ENCODE results near the gene SLC46A1.

Gene SLC46A1

GRCh38 chr17:28348979-28349378 is 57.0 kb downstream of the SLC46A1 start:
- no peaks in the 10 kb centered on the region for H4K20me1 ChIP-seq (ENCODE audit: insufficient read depth, low read length)
- H3F3A ChIP-seq (ENCODE audit: insufficient read depth, low read length) = peaks cover 9% of the 10 kb centered on the region
- H3K9ac ChIP-seq (ENCODE audit: low read length) = no peak overlapping the region
- H3K4me3 ChIP-seq (ENCODE audit: low read length) = no peak overlapping the region
- H3K79me2 ChIP-seq (ENCODE audit: low read length) = no peaks in the 10 kb centered on the region
- no peak for DNase-seq
- no peak for TF ChIP-seq EZH2 (optimal IDR thresholded peaks at IDR 0.05; ENCODE audit: low read depth, low read length)
- TF ChIP-seq, protein P1, sequence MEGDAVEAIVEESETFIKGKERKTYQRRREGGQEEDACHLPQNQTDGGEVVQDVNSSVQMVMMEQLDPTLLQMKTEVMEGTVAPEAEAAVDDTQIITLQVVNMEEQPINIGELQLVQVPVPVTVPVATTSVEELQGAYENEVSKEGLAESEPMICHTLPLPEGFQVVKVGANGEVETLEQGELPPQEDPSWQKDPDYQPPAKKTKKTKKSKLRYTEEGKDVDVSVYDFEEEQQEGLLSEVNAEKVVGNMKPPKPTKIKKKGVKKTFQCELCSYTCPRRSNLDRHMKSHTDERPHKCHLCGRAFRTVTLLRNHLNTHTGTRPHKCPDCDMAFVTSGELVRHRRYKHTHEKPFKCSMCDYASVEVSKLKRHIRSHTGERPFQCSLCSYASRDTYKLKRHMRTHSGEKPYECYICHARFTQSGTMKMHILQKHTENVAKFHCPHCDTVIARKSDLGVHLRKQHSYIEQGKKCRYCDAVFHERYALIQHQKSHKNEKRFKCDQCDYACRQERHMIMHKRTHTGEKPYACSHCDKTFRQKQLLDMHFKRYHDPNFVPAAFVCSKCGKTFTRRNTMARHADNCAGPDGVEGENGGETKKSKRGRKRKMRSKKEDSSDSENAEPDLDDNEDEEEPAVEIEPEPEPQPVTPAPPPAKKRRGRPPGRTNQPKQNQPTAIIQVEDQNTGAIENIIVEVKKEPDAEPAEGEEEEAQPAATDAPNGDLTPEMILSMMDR (IDR thresholded peaks at IDR 0.05; ENCODE audit: low read length) = no peak
- no peak for TF ChIP-seq EZH2phosphoT487 (IDR thresholded peaks at IDR 0.05; ENCODE audit: low read length)
- no peaks in the 10 kb centered on the region for H3K9me2 ChIP-seq (replicated peaks; ENCODE audit: insufficient read depth, low read length)
- H3K4me1 ChIP-seq (ENCODE audit: low read length) = peaks cover 14% of the 10 kb centered on the region
- H3K27ac ChIP-seq (ENCODE audit: low read length) = no peak overlapping the region
- H3K36me3 ChIP-seq (replicated peaks; ENCODE audit: insufficient read depth, low read length) = peaks cover 17% of the 10 kb centered on the region
- H3K27me3 ChIP-seq (replicated peaks; ENCODE audit: insufficient read depth, low read length) = no peaks in the 10 kb centered on the region
- no peak overlapping the region for H2AFZ ChIP-seq (ENCODE audit: low read length)
- no peaks in the 10 kb centered on the region for H3K9me3 ChIP-seq (replicated peaks; ENCODE audit: insufficient read depth, low read length)
- H3K4me2 ChIP-seq (ENCODE audit: low read depth, low read length) = no peak overlapping the region

GRCh38 chr17:28347261-28347891 is 58.6 kb downstream of the SLC46A1 start:
- no peaks in the 10 kb centered on the region for H3K27me3 ChIP-seq (replicated peaks; ENCODE audit: insufficient read depth, low read length)
- peaks cover 22% of the 10 kb centered on the region for H3F3A ChIP-seq (ENCODE audit: insufficient read depth, low read length)
- H3K4me2 ChIP-seq (ENCODE audit: low read depth, low read length) = no peak overlapping the region
- no peak overlapping the region for H3K9ac ChIP-seq (ENCODE audit: low read length)
- TF ChIP-seq EZH2 (optimal IDR thresholded peaks at IDR 0.05; ENCODE audit: low read depth, low read length) = no peak
- TF ChIP-seq EZH2phosphoT487 (IDR thresholded peaks at IDR 0.05; ENCODE audit: low read length) = no peak
- H3K79me2 ChIP-seq (ENCODE audit: low read length) = no peaks in the 10 kb centered on the region
- H3K36me3 ChIP-seq (replicated peaks; ENCODE audit: insufficient read depth, low read length) = peaks cover 17% of the 10 kb centered on the region
- no peaks in the 10 kb centered on the region for H3K9me3 ChIP-seq (replicated peaks; ENCODE audit: insufficient read depth, low read length)
- H3K9me2 ChIP-seq (replicated peaks; ENCODE audit: insufficient read depth, low read length) = no peaks in the 10 kb centered on the region
- H3K4me3 ChIP-seq (ENCODE audit: low read length) = no peak overlapping the region
- no peak overlapping the region for H3K27ac ChIP-seq (ENCODE audit: low read length)
- no peak for DNase-seq
- peaks cover 26% of the 10 kb centered on the region for H3K4me1 ChIP-seq (ENCODE audit: low read length)
- no peaks in the 10 kb centered on the region for H4K20me1 ChIP-seq (ENCODE audit: insufficient read depth, low read length)
- no peak overlapping the region for H2AFZ ChIP-seq (ENCODE audit: low read length)

DNA sequence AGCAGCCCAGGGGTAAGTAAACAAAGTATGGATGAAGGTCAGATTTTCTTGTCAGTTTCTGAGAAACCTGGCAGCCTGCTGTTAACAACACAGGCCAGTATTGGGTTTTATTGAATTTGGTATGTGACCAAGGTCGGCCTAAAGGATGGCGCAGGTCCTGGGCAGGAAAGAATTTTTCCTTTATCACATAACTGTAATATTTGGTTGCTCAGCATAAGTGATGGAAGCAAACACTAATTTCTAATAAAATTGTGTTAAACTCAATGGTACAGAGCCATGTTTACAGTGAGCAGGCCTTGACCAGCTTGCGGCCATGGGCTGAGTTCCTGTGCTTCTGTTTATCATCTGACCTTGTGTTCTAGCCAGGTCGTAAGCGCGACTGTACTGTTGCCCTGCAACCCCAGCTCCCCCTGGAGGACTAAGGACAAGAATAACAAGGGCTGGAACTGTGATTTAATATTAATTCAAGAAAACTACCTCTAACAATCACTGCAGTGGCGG is 59.2 kb downstream of the SLC46A1 start:
- peaks cover 15% of the 10 kb centered on the region for H3K36me3 ChIP-seq (replicated peaks; ENCODE audit: insufficient read depth, low read length)
- H4K20me1 ChIP-seq (ENCODE audit: insufficient read depth, low read length) = no peaks in the 10 kb centered on the region
- H3K4me3 ChIP-seq (ENCODE audit: low read length) = no peak overlapping the region
- H3K27ac ChIP-seq (ENCODE audit: low read length) = no peak overlapping the region
- TF ChIP-seq, protein P1 (IDR thresholded peaks at IDR 0.05; ENCODE audit: low read length) = 0 out of 2 replicates have a peak, but pooled peaks have one; percentile 8
- TF ChIP-seq EZH2phosphoT487 (IDR thresholded peaks at IDR 0.05; ENCODE audit: low read length) = no peak
- no peak for TF ChIP-seq EZH2 (optimal IDR thresholded peaks at IDR 0.05; ENCODE audit: low read depth, low read length)
- peaks cover 26% of the 10 kb centered on the region for H3K4me1 ChIP-seq (ENCODE audit: low read length)
- H3K27me3 ChIP-seq (replicated peaks; ENCODE audit: insufficient read depth, low read length) = no peaks in the 10 kb centered on the region
- no peak for DNase-seq
- H3K9ac ChIP-seq (ENCODE audit: low read length) = no peak overlapping the region
- peaks cover 22% of the 10 kb centered on the region for H3F3A ChIP-seq (ENCODE audit: insufficient read depth, low read length)
- H3K9me2 ChIP-seq (replicated peaks; ENCODE audit: insufficient read depth, low read length) = no peaks in the 10 kb centered on the region
- no peak overlapping the region for H3K4me2 ChIP-seq (ENCODE audit: low read depth, low read length)
- H3K79me2 ChIP-seq (ENCODE audit: low read length) = no peaks in the 10 kb centered on the region
- no peaks in the 10 kb centered on the region for H3K9me3 ChIP-seq (replicated peaks; ENCODE audit: insufficient read depth, low read length)
- no peak overlapping the region for H2AFZ ChIP-seq (ENCODE audit: low read length)

DNA sequence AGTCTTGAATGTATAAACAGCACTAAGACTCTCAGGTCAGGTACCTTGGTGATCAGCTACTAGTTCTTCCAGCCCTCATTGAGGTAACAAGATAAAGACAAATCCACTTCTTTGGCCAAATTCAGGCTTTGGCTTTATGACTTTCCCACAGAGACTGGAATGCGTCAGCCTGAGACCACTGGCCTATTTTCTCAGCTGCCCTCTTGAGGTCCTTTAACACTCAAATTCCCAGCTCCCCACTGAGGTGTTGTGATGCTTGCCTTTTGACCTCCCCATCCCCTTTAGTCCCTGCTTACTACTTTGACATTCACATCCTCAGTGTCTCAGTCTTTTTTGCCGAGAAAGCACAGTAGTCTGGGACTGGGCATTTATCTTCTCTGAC is 59.8 kb downstream of the SLC46A1 start:
- H3K4me3 ChIP-seq (ENCODE audit: low read length) = no peak overlapping the region
- no peaks in the 10 kb centered on the region for H3K9me2 ChIP-seq (replicated peaks; ENCODE audit: insufficient read depth, low read length)
- no peak overlapping the region for H3K9ac ChIP-seq (ENCODE audit: low read length)
- peaks cover 22% of the 10 kb centered on the region for H3F3A ChIP-seq (ENCODE audit: insufficient read depth, low read length)
- no peak for TF ChIP-seq EZH2 (optimal IDR thresholded peaks at IDR 0.05; ENCODE audit: low read depth, low read length)
- TF ChIP-seq EZH2phosphoT487 (IDR thresholded peaks at IDR 0.05; ENCODE audit: low read length) = no peak
- TF ChIP-seq, protein P1 (IDR thresholded peaks at IDR 0.05; ENCODE audit: low read length) = no peak
- no peaks in the 10 kb centered on the region for H3K27me3 ChIP-seq (replicated peaks; ENCODE audit: insufficient read depth, low read length)
- no peaks in the 10 kb centered on the region for H3K9me3 ChIP-seq (replicated peaks; ENCODE audit: insufficient read depth, low read length)
- H2AFZ ChIP-seq (ENCODE audit: low read length) = no peak overlapping the region
- peaks cover 26% of the 10 kb centered on the region for H3K4me1 ChIP-seq (ENCODE audit: low read length)
- H3K36me3 ChIP-seq (replicated peaks; ENCODE audit: insufficient read depth, low read length) = peaks cover 14% of the 10 kb centered on the region
- H4K20me1 ChIP-seq (ENCODE audit: insufficient read depth, low read length) = no peaks in the 10 kb centered on the region
- no peaks in the 10 kb centered on the region for H3K79me2 ChIP-seq (ENCODE audit: low read length)
- H3K27ac ChIP-seq (ENCODE audit: low read length) = no peak overlapping the region
- H3K4me2 ChIP-seq (ENCODE audit: low read depth, low read length) = no peak overlapping the region
- no peak for DNase-seq

Measured in MM.1S (cell line).